Measurements from ENCODE around the gene KLRC4. TPM values are rescaled to one million over a fixed set of nuclear protein-coding genes. Genes with fewer than 3 reads are reported as not detected.
"Not testable (repeated sequence)": the region's sequence is repeated elsewhere in the genome, so short reads cannot be mapped to it uniquely, and the experiment has no call there.

KLRC4 gene
- total RNA-seq, 1 donor from 2014 or later = 1.1 TPM

DNA sequence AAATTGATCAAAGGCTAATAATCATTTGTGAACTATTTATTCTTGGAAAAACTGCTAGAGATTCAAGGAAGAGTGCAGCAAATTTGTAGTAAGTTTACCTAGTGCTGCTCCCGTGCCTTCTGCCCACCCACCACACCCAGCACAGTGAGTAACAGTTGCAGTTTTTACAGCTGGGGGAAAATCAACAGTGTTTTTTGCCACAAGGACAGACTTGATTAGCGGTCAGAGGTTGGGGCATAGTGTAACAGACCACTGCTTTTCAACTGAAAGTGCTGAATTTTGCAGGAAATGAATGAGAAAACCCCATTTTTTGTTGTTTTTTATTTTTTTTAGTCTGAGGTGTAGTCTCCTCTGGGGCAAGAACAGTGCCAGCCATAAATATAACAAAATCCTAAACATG lies 12.3 kb downstream of the KLRC4 start:
- no peak for DNase-seq (ENCODE audit: low spot score)

GRCh38 chr12:10396176-10396575 lies 13.4 kb downstream of the KLRC4 start:
- DNase-seq (ENCODE audit: low spot score) = not testable (repeated sequence)

DNA sequence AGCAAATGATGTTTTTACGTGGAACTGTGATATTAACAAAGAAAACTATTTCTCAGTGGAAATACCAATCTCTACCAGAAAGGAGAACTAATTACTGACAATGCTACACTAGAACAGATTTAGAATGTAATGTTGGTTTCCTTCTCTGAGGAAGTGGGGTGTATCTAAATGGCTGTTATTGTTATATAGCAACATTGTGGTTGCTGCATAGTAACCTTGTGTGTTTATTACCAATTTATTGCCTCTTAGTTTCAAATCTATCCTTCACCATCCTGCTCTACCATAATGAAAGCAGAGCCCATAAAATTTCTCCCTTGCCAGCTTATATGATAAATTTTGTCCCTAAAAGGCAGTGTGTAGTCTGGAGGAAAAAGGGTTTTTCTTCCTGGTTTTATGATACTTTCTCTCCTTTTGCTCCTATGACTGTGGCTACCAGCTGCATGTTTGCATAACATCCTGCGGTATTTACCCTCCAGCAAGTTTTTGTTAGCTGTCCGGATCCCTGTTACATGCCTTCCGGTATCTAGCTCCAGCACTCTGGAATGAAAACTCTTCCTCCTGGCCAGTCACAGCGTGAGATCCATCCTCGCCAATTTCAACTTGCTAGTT lies 14.1 kb downstream of the KLRC4 start:
- peak; percentile 26 for DNase-seq (ENCODE audit: low spot score)

GRCh38 chr12:10394531-10395152 lies 14.9 kb downstream of the KLRC4 start:
- DNase-seq (ENCODE audit: low spot score) = not testable (repeated sequence)

- DNase-seq (ENCODE audit: low spot score) = no peak
Observed at GRCh38 chr12:10393291-10393690, 16.3 kb downstream of the KLRC4 start.

DNA sequence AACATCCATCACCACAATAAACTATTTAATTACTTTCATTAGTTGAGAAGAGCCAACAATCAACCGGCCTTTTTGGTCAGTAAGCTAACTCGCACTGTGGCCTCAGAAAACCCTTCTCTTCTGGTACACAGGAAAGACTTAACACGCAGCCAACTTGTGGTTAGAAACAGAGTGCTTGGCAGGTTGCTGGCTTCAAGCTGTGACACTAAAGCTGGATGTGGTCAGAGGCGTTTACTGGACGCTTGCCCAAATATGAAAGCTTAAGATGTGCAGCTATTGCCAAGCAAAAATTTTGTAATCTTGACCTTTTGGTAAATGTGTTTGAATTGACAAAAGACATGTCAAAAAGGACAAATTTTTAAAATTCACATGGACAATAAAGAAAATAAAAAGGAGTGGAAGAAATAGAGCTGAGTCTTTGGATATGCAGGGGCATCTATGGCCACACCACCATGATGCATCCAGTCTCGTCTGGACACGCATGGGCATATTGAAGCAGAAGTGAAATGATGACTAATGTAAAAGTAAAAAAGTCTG lies 17.1 kb downstream of the KLRC4 start:
- peak; percentile 62 for DNase-seq (ENCODE audit: low spot score)

DNA sequence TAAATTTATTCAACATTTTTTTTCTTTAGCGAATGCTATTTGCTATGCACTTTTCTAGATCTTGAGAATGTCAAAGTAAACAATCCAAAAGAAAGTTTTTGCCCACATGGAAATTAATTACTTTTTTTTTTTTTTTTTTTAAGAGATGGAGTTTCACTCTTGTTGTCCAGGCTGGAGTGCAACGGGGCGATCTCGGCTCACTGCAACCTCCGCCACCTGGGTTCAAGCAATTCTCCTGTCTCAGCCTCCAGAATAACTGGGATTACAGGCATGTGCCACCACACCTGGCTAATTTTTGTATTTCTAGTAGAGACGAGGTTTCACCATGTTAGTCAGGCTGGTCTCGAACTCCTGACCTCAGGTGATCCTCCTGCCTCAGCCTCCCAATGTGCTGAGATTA lies 18.6 kb downstream of the KLRC4 start:
- not testable (repeated sequence) for DNase-seq (ENCODE audit: low spot score)

DNA sequence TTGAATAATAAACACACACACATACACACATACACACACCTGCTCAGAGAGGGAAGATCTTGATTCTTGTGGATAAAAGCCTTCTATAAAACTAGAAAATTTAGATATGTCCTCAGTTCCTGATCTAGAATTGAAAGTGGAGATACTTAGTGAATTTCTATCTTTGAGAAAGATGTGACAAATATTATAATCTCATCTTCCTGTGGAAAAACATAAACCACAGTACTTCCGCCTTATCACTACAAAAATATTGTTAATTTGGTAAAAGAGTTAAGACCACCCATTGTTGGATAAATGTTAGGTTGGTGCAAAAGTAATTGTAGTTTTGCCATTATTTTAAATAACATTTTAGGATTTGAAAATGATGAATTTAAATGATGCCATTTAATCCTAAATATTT lies 19.7 kb downstream of the KLRC4 start, which contains the start of gene KLRK1:
KLRK1 (minus strand) TSS at position 138 of the 400 bp plus-strand sequence. CDS start 1,231 bp downstream, outside the sequence.
- DNase-seq (ENCODE audit: low spot score) = no peak

DNA sequence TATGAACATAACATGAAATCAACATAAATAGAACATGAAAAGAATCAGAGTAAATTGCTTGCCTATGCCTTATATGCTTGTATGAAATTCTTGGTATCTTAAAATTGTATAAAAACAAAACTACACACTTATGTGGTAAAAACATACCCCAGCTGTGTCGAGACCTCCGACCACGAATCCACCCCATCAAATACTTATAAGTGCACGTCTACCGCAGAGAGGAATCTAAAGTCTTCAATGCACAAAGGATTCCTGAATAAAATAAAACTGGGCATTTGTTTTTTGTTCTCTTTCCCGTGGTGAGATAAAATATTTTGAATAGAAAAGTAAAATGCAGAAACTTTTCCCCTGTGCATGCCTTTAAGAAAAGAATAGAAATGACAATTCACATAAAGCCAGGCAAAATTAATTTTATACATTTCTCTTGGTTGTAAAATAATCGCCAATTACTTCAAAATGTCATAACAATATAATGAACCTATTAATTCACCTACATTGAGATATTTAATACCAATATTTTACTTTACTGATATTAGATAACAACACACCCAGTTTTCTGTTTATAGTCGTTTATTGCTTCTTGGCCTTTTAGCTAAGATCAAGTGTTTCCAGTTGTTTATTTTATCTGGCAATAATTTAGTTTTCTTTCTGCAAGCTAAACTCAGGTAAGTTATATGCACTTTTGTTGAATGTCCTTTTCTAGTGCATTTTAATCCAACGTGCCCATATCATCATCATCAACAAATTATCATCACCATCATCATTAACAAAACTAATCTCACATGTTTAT lies 20.7 kb downstream of the KLRC4 start:
- DNase-seq (ENCODE audit: low spot score) = no peak

DNA sequence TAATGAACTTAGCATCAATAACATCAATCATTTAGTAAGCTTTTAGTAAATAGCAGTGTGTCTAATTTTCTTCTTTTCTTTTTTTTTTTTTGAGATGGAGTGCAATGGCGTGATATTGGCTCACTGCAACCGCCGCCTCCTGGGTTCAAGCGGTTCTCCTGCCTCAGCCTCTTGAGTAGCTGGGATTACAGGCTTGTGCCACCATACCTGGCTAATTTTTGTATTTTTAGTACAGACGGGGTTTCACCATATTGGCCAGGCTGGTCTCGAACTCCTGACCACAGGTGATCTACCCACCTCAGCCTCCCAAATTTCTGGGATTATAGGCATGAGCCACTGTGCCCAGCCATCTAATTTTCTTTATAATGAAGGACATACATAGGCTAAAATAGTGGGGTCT lies 22.1 kb downstream of the KLRC4 start:
- DNase-seq (ENCODE audit: low spot score) = not testable (repeated sequence)

DNA sequence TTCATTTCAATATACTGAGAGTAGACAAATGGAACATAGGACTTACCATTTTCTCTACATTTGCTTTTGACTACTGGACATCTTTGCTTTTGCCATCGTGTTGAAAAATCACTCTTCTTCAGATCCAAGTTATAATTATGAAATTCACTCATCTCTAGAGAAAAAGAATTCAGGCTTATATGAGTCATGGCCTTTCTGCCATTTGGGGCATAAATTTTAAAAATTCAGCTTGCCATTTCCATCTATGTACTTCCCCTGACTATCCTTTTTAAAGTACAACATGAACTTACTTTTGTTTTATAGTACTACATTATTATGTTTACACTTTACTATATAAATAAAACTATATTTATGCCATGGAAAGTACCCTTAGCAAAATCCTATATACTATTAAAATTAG lies 22.7 kb downstream of the KLRC4 start:
- no peak for DNase-seq (ENCODE audit: low spot score)

DNA sequence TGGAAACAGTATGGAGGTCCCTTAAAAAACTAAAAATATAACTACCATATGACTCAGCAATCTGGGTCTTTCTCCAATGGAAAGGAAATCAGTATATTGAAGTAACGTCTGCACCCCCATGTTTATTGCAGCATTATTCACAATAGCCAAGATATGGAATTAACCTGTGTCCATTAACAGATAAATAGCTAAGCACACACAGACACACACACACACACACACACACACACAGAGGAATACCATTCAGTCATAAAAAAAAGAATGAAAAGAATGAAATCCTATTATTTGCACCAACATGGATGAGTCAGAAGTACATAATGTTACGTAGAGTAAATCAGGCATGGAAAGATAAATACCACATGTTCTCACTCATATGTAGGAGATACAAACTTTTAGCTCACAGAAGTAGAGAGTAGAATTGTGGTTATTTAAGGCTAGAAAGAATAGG lies 24.4 kb downstream of the KLRC4 start:
- DNase-seq (ENCODE audit: low spot score) = no peak

DNA sequence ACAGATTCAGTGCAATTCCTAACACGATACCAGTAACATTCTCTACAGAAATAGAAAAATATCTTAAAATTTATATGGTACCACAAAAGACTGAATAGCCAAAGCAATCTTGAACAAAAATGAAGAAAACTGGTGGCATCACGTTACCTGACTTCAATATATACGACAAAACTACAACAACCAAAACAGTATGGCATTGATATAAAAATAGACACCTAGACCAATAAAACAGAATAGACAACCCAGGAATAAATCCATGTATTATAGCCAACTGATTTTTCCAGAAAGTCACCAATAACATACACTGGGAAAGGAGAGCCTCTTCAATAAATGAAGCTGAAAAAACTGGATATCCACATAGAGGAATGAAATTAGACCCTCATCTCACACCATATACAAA lies 25.4 kb downstream of the KLRC4 start:
- DNase-seq (ENCODE audit: low spot score) = no peak

DNA sequence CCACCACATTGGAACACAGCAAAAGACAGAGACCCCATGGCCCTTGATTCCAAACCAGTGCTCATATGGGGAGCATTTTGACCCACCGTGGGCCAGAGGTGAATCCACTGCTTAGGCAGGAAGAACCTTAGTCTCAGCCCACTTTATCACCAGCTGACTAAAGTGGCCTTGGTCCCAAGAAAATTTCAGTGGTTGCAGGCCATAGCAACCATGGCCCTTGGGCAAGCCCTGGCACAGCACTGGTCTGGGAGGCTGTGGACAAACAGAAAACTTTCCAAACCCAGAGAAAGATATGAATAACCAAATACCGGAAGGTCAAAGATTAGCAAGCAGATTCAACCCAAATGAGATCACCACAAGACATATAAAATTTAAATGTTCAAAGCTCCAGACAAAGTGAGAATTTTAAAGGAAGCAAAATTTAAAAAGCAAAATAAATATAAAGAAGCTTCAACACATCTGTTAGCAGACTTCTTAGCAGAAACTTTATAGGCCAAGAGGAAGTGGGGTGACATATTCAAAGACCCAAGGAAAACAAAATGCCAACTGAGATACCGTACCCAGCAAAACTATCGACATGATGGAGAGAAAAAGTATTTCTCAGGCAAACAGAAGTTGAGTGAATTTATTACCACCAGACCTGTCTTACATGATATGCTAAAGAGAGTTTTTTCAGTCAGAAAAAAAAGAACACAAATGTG lies 27.5 kb downstream of the KLRC4 start:
- DNase-seq (ENCODE audit: low spot score) = no peak

DNA sequence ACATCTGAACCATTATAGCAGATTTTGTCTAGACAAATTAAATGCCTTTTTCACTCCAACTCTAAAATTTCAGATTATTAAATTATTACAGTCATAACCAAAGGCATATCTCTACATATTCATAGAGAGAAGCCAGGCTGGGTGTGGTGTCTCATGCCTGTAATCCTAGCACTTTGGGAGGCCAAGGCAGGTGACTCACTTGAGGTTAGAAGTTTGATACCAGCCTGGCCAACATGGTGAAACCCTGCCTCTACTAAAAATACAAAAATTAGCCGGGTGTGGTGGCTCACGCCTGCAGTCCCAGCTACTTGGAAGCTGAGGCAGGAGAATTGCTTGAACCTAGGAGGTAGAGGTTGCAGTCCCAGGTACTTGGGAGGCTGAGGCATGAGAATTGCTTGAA lies 30.8 kb downstream of the KLRC4 start:
- DNase-seq (ENCODE audit: low spot score) = not testable (repeated sequence)

DNA sequence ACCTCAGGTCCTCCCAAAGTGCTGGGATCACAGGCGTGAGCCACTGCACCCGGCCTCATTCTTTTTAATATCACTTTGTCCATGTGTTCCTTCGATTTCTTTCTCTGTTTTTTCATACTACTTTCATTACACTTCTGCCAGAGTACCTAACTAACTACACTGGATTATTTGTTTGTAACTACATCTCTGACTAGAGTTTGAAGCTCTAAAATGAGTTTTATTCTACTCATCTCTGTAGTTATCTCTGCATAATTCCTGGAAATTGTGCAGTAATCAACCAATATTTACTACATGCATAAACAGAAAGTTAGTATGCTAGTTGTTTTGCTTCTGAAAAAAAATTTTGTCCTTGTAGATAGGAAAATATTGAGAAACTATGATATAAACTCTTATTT lies 34.9 kb downstream of the KLRC4 start:
- DNase-seq (ENCODE audit: low spot score) = no peak

- no peak for DNase-seq (ENCODE audit: low spot score)
Observed at GRCh38 chr12:10372559-10372958, 37.0 kb downstream of the KLRC4 start.

- DNase-seq (ENCODE audit: low spot score) = not testable (repeated sequence)
Observed at GRCh38 chr12:10371893-10372535, 37.5 kb downstream of the KLRC4 start.

DNA sequence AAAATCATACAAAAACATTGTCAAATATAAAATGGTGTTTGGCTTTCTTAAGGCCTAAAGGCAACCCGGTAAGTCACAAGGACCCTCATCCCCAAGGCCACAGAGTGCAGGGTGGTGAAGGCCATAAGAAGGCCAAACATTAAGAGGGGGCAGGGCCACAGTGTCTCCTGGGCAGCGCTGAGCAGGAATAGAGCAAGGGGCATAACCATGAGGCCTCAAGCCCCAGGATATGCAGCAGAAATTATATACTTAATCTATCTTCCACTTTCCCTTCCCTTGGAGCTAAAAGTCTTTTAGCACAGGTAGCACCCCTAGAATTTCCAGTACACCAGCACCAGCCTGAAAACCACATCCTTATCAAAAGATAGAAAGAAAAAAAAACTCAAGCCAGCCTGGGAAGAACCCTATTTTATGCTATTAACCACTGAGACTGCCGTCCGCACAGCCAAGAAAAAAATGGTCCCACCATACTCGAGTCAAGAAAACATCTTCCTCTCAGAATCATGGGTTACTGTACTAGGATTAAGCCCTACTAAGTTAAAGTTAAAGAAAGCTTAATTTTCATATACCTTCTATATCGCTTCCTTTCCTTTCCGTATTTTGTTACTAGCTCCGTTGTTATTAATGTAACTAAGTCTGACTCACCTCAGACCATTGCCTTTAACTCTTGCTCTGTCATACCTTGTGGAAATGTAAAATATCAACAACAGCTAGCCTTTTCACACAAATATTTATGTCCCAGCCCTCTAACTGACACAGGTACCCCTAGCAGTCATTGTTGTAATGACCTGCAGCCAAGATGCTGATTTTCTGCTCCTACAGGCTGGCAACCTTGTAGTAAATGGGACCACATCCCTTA lies 39.8 kb downstream of the KLRC4 start:
- DNase-seq (ENCODE audit: low spot score) = no peak

All from mucosa of gallbladder (tissue), 1 donor.